AG09319 (cell line): ENCODE measurements around the gene TWSG1.
"Not testable (repeated sequence)": the region's sequence is repeated elsewhere in the genome, so short reads cannot be mapped to it uniquely, and the experiment has no call there.

ENCODE experiments used
- DNase-seq: peaks from one replicate; pipeline ENCODE4 v3.0.0-alpha.2; 2010; ENCODE audit warnings: low read depth; ENCODE audit errors: extremely low read depth
- TF ChIP-seq, protein P1 (sequence below): IDR thresholded peaks from 2 replicates; pipeline ENCODE4 v1.5.1; 2011; ENCODE audit warnings: low read depth, mild to moderate bottlenecking, inconsistent platforms, low read length, moderate library complexity

The TWSG1 gene

GRCh38 chr18:9362869-9363268, 28.3 kb downstream of the TWSG1 start:
- DNase-seq = no peak
- TF ChIP-seq, protein P1, sequence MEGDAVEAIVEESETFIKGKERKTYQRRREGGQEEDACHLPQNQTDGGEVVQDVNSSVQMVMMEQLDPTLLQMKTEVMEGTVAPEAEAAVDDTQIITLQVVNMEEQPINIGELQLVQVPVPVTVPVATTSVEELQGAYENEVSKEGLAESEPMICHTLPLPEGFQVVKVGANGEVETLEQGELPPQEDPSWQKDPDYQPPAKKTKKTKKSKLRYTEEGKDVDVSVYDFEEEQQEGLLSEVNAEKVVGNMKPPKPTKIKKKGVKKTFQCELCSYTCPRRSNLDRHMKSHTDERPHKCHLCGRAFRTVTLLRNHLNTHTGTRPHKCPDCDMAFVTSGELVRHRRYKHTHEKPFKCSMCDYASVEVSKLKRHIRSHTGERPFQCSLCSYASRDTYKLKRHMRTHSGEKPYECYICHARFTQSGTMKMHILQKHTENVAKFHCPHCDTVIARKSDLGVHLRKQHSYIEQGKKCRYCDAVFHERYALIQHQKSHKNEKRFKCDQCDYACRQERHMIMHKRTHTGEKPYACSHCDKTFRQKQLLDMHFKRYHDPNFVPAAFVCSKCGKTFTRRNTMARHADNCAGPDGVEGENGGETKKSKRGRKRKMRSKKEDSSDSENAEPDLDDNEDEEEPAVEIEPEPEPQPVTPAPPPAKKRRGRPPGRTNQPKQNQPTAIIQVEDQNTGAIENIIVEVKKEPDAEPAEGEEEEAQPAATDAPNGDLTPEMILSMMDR = no peak

GRCh38 chr18:9364242-9364641, 29.7 kb downstream of the TWSG1 start:
- TF ChIP-seq, protein P1 = no peak
- DNase-seq = no peak

DNA sequence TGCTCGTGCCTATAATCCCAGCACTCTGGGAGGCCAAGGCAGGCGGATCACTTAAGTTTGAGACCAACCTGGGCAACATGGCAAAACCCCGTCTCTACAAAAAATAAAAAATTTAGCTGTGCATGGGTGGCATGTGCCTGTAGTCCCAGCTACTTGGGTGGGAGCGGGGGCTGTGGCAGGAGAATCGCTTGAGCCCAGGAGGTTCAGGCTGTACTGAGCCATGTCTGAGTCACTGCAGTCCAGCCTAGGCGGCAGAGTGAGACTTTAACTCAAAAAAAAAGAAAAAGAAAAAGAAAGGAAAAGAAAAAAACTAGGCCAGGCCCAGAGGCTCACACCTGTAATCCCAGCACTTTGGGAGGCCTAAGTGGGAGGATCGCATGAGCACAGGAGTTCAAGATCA, 30.8 kb downstream of the TWSG1 start:
- TF ChIP-seq, protein P1 = no peak
- no peak for DNase-seq

DNA sequence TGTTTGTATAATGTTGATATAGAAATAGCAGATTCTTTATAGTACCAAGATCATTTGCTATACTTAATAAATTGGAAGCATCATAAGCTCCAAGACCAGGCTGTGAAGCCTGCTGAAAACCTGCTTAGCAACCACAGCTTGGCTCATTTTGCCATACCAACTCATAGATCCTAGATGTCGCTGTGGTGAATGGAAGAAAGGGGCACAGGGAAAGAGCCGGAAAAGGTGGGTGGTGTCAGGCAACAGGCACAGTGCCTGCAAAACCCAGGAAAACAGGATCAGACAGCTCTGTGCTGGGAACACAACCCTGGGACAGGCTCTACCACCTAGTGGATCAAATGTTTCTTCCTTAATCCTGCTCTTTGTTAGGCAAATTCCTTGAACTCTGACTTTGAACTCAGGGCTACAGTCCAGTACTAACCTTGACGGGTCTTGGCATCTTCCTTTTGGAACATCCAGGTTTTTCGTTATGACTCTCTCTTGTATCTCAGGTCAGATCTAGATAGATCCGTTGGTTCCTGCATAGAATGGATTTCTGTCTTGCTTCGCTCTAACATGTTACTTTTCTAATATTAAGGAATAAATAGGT, 31.6 kb downstream of the TWSG1 start:
- DNase-seq = no peak
- TF ChIP-seq, protein P1 = peak; percentile 39

GRCh38 chr18:9373254-9373653, 38.7 kb downstream of the TWSG1 start:
- not testable (repeated sequence) for DNase-seq

GRCh38 chr18:9379118-9379517, 44.5 kb downstream of the TWSG1 start:
- DNase-seq = no peak

GRCh38 chr18:9380101-9380500, 45.5 kb downstream of the TWSG1 start:
- TF ChIP-seq, protein P1 = no peak
- DNase-seq = peak; percentile 39

More at GRCh38 chr18:9379118-9379517, 44.5 kb downstream of the TWSG1 start:
- TF ChIP-seq, protein P1 = no peak

DNA sequence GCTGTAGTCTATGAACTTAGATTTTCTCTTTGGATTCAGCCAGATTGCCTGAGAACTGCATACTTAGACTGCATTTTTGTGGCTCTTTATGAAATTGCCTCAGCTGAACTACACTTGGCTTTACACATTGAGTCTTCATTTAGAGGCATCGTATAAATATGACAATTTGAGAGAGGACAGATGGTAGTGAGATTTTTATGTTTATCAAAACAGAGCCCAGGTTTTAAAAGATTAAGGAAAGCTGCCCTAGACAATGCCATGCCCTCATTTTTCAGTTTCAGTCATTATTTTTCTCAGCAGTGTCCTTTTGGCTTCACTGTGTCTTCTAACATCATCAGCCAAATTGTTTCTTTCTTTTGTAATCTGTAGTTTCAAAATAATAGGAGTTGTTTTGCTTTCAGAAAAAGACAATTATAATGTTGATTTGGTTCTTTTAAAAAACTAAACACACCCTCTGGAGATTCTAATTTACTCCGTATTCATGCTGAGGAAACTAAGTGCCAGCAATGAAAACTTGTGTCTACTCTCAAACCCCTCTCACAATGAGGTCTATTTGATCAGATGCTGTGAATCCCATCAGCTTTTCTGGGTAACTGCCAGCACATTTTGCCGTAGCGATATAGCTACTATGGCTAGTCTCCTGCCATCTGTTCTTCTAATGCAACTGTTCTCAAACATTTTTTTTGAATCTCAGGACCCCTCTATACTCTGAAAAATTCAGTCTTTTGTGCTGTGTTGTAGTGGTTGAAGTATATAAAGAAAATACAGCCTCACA, 46.2 kb downstream of the TWSG1 start:
- TF ChIP-seq, protein P1 = no peak
- DNase-seq = peak; percentile 23
